ENCODE results near the gene UBE2J2. TPM values are rescaled to one million over a fixed set of nuclear protein-coding genes. Genes with fewer than 3 reads are reported as not detected.

The UBE2J2 gene
- total and polyA plus RNA-seq, 10 donors, result 39.1 to 69.7 (median 55.3) TPM

- peaks cover 0 to 85% (median 34%) of the 10 kb centered on the region in 7 donors for H3K27me3 ChIP-seq (replicated peaks in 1 of 7)
- H3K4me1 ChIP-seq, result peaks cover 0 to 22% (median 12%) of the 10 kb centered on the region in 6 donors
- H3K9me3 ChIP-seq, result no peaks in the 10 kb centered on the region
- TF ChIP-seq POLR2AphosphoS5 (IDR thresholded peaks at IDR 0.05) (no peak), POLR2A (IDR thresholded peaks at IDR 0.05) (no peak), CTCF (IDR thresholded peaks at IDR 0.05 in 8 of 11, conservative IDR thresholded peaks at IDR 0.05 in 3 of 11) (no peak)
- DNase-seq, result no peak
- intact Hi-C loops (cut with DNase I; ENCODE audit: low total_unique reads), result no loop called here
- no peak overlapping the region for H3K4me3 ChIP-seq
- H3K36me3 ChIP-seq, result peaks cover 0 to 4% (median under 1%) of the 10 kb centered on the region in 6 donors
- 51 to 83% (median 64%) methylated on average over 3 to 11 of the region's 11 CpGs for WGBS, 5 donors
- no peak overlapping the region for H3K27ac ChIP-seq
Measured at GRCh38 chr1:1240348-1240732, 33.3 kb downstream of the UBE2J2 start.

GRCh38 chr1:1239614-1240347 is 33.9 kb downstream of the UBE2J2 start:
- H3K27ac ChIP-seq, result no peak overlapping the region
- no peaks in the 10 kb centered on the region for H3K9me3 ChIP-seq
- intact Hi-C loops (cut with DNase I; ENCODE audit: low total_unique reads), result no loop called here
- no peak for DNase-seq
- 40 to 57% (median 51%) methylated on average over 2 to 30 of the region's 30 CpGs for WGBS, 5 donors
- peaks cover 0 to 83% (median 32%) of the 10 kb centered on the region in 7 donors for H3K27me3 ChIP-seq (replicated peaks in 1 of 7)
- peak in 1 of 3 donors; percentile 35 for TF ChIP-seq POLR2AphosphoS5 (IDR thresholded peaks at IDR 0.05)
- TF ChIP-seq POLR2A (IDR thresholded peaks at IDR 0.05), result no peak
- no peak overlapping the region for H3K4me3 ChIP-seq
- H3K36me3 ChIP-seq, result peaks cover 0 to 9% (median 5%) of the 10 kb centered on the region in 6 donors
- peaks cover 0 to 28% (median 14%) of the 10 kb centered on the region in 6 donors for H3K4me1 ChIP-seq

GRCh38 chr1:1239227-1239613 is 34.4 kb downstream of the UBE2J2 start:
- Histone ChIP-seq H3K4me3 (no peak overlapping the region), H3K9me3 (no peaks in the 10 kb centered on the region), H3K4me1 (peaks cover 0 to 32% (median 16%) of the 10 kb centered on the region in 6 donors), H3K27me3 (replicated peaks in 1 of 7) (peaks cover 0 to 80% (median 32%) of the 10 kb centered on the region in 7 donors), H3K36me3 (peaks cover 0 to 15% (median 11%) of the 10 kb centered on the region in 6 donors), H3K27ac (no peak overlapping the region)
- 62 to 79% (median 71%) methylated on average over 3 to 15 of the region's 15 CpGs for WGBS, 5 donors
- no peak for DNase-seq
- intact Hi-C loops (cut with DNase I; ENCODE audit: low total_unique reads), result no loop called here
- TF ChIP-seq CTCF (IDR thresholded peaks at IDR 0.05 in 8 of 11, conservative IDR thresholded peaks at IDR 0.05 in 3 of 11) (no peak), POLR2A (IDR thresholded peaks at IDR 0.05) (no peak), POLR2AphosphoS5 (IDR thresholded peaks at IDR 0.05) (no peak)

- peaks cover 0 to 75% (median 32%) of the 10 kb centered on the region in 7 donors for H3K27me3 ChIP-seq (replicated peaks in 1 of 7)
- 64 to 82% (median 73%) methylated on average over 3 to 19 of the region's 19 CpGs for WGBS, 5 donors
- intact Hi-C loops (cut with DNase I; ENCODE audit: low total_unique reads), result no loop called here
- H3K4me3 ChIP-seq, result no peak overlapping the region
- TF ChIP-seq POLR2AphosphoS5 (IDR thresholded peaks at IDR 0.05) (no peak), POLR2A (IDR thresholded peaks at IDR 0.05) (no peak), CTCF (IDR thresholded peaks at IDR 0.05 in 8 of 11, conservative IDR thresholded peaks at IDR 0.05 in 3 of 11) (no peak)
- H3K27ac ChIP-seq, result no peak overlapping the region
- DNase-seq, result no peak
- H3K4me1 ChIP-seq, result peaks cover 0 to 33% (median 19%) of the 10 kb centered on the region in 6 donors
- H3K9me3 ChIP-seq, result no peaks in the 10 kb centered on the region
- peaks cover 0 to 20% (median 11%) of the 10 kb centered on the region in 6 donors for H3K36me3 ChIP-seq
Measured at GRCh38 chr1:1238702-1239178, 34.9 kb downstream of the UBE2J2 start.

Measured in spleen (tissue), 11 donors.